HepG2 (cell line): Measurements from ENCODE around the gene VAC14. TPM values are rescaled to one million over a fixed set of nuclear protein-coding genes. Genes with fewer than 3 reads are reported as not detected.

Experiments
- ATF7 ChIP-seq, 2 experiments: fragments of 450-650 bp in 1 of 2; sonication (generic) in 1 of 2; formaldehyde crosslinking in 1 of 2; IDR thresholded peaks; 2 replicates each; pipeline versions ENCODE4 v1.4.0 to v1.6.1; 2016 to 2020; ENCODE audit warnings: antibody characterized with exemption in 1 of 2, mild to moderate bottlenecking in 1 of 2, missing genetic modification reagents in 1 of 2
- BCL6 ChIP-seq: IDR thresholded peaks from 2 replicates; pipeline ENCODE4 v1.6.1; 2016; ENCODE audit warnings: missing genetic modification reagents, missing compliant biosample characterization
- EED ChIP-seq: sonication (generic); formaldehyde crosslinking; IDR thresholded peaks from 2 replicates; pipeline ENCODE4 v1.5.0; 2020; ENCODE audit warnings: mild to moderate bottlenecking, missing genetic modification reagents
- KLF15 ChIP-seq: sonication (generic); formaldehyde crosslinking; IDR thresholded peaks from 2 replicates; pipeline ENCODE4 v1.8.1; 2023; ENCODE audit warnings: borderline replicate concordance, mild to moderate bottlenecking, inconsistent platforms, missing genetic modification reagents, mixed read lengths
- KLF9 ChIP-seq: IDR thresholded peaks from 2 replicates; pipeline ENCODE4 v1.6.1; 2016; ENCODE audit warnings: low read depth
- LRRFIP1 ChIP-seq: sonication (generic); formaldehyde crosslinking; conservative IDR thresholded peaks from 2 replicates; pipeline ENCODE4 v1.4.0; 2020; ENCODE audit warnings: missing genetic modification reagents
- MAF1 ChIP-seq: sonication (generic); formaldehyde crosslinking; IDR thresholded peaks from 2 replicates; pipeline ENCODE4 v1.5.0; 2020; ENCODE audit warnings: missing genetic modification reagents, borderline replicate concordance
- PLRG1 ChIP-seq: fragments of 450-650 bp; conservative IDR thresholded peaks from 2 replicates; pipeline ENCODE4 v1.6.1; 2016
- THYN1 ChIP-seq: sonication (generic); formaldehyde crosslinking; IDR thresholded peaks from 2 replicates; pipeline ENCODE4 v1.8.1; 2023; ENCODE audit warnings: low read depth, mild to moderate bottlenecking, moderate library complexity, missing genetic modification reagents, borderline replicate concordance
- U2AF2 ChIP-seq: fragments of 200-400 bp; formaldehyde crosslinking; IDR thresholded peaks from 2 replicates; pipeline ENCODE4 v1.6.1; 2017; ENCODE audit warnings: low read depth, mild to moderate bottlenecking, low read length
- ZBTB33 ChIP-seq: sonication (generic); formaldehyde crosslinking; IDR thresholded peaks from 2 replicates; pipeline ENCODE4 v1.4.0; 2020; ENCODE audit warnings: missing genetic modification reagents
- ZNF281 ChIP-seq: sonication (generic); formaldehyde crosslinking; IDR thresholded peaks from 2 replicates; pipeline ENCODE4 v1.4.0; 2020; ENCODE audit warnings: missing genetic modification reagents, borderline replicate concordance
- ZNF510 ChIP-seq: sonication (generic); formaldehyde crosslinking; IDR thresholded peaks from 2 replicates; pipeline ENCODE4 v1.4.0; 2020; ENCODE audit warnings: low read depth, mild to moderate bottlenecking, missing genetic modification reagents
- ZNF543 ChIP-seq: sonication (generic); formaldehyde crosslinking; IDR thresholded peaks from 2 replicates; pipeline ENCODE4 v1.4.0; 2020; ENCODE audit warnings: mild to moderate bottlenecking, missing genetic modification reagents
- ZNF629 ChIP-seq: sonication (generic); formaldehyde crosslinking; conservative IDR thresholded peaks from 2 replicates; pipeline ENCODE4 v1.5.0; 2020; ENCODE audit warnings: missing genetic modification reagents
- ZNF674 ChIP-seq: sonication (generic); formaldehyde crosslinking; IDR thresholded peaks from 2 replicates; pipeline ENCODE4 v1.5.0; 2020; ENCODE audit warnings: low read depth, mild to moderate bottlenecking, missing genetic modification reagents
- ZNF710 ChIP-seq: sonication (generic); formaldehyde crosslinking; IDR thresholded peaks from 2 replicates; pipeline ENCODE4 v1.5.0; 2020; ENCODE audit warnings: mild to moderate bottlenecking, missing genetic modification reagents, borderline replicate concordance
- ZNF75D ChIP-seq: sonication (generic); formaldehyde crosslinking; IDR thresholded peaks from 2 replicates; pipeline ENCODE4 v1.8.1; 2023; ENCODE audit warnings: missing genetic modification reagents, mild to moderate bottlenecking, borderline replicate concordance
- ZSCAN22 ChIP-seq: sonication (generic); formaldehyde crosslinking; IDR thresholded peaks from 2 replicates; pipeline ENCODE4 v1.4.0; 2020; ENCODE audit warnings: mild to moderate bottlenecking, missing genetic modification reagents
- polyA plus RNA-seq, 8 experiments: library from polyadenylated mRNA; depleted of rRNA in 3 of 8; stranded (reverse) in 7 of 8; unstranded in 1 of 8; fragments of >200 nt; fragmentation: Illumina TruSeq in 4 of 8; extraction: Trizol in 4 of 8; gene quantifications; 2 replicates each; pipeline versions ENCODE4 v1.2.1 to v1.2.3, GENCODE V29; 2011 to 2016; ENCODE audit warnings: low read depth in 4 of 8, missing spikeins in 1 of 8, mixed read lengths in 1 of 8; ENCODE audit not compliant: insufficient read depth in 1 of 8
- total RNA-seq, 5 experiments: library from RNA; depleted of rRNA; stranded (reverse); fragments of >200 nt; fragmentation: Illumina TruSeq; extraction: Trizol; gene quantifications; 2 replicates each; pipeline ENCODE4 v1.2.3, GENCODE V29; 2016; ENCODE audit warnings: low read depth in 1 of 5

The VAC14 gene
- total and polyA plus RNA-seq, 2 of the 13 experiments (the other 11 are each of a cell fraction or from before 2014, with no cell fraction given), result 23.5 to 24.6 TPM

- TF ChIP-seq ZNF674 (no peak), PLRG1 (no peak), EED (CRISPR knock-in tag) (no peak), THYN1 (no peak), ZNF629 (no peak), ATF7 (IDR thresholded peaks at IDR 0.05) (no peak), ATF7 (CRISPR knock-in tag; IDR thresholded peaks at IDR 0.05) (0 out of 2 replicates have a peak, but pooled peaks have one; percentile 56), MAF1 (no peak), U2AF2 (no peak), LRRFIP1 (CRISPR knock-in tag) (no peak), ZNF75D (CRISPR knock-in tag) (no peak), BCL6 (CRISPR knock-in tag) (no peak), KLF9 (CRISPR knock-in tag) (no peak), ZSCAN22 (CRISPR knock-in tag) (no peak), ZNF281 (no peak), ZNF710 (CRISPR knock-in tag) (0 out of 2 replicates have a peak, but pooled peaks have one; percentile 7), ZNF543 (CRISPR knock-in tag) (no peak), KLF15 (CRISPR knock-in tag) (no peak), ZBTB33 (CRISPR knock-in tag) (no peak), ZNF510 (no peak)
Observed at GRCh38 chr16:70653809-70654771, 146.9 kb downstream of the VAC14 start (continued).
